ENCODE data around the gene ROBO4.

- TF ChIP-seq, protein P1, sequence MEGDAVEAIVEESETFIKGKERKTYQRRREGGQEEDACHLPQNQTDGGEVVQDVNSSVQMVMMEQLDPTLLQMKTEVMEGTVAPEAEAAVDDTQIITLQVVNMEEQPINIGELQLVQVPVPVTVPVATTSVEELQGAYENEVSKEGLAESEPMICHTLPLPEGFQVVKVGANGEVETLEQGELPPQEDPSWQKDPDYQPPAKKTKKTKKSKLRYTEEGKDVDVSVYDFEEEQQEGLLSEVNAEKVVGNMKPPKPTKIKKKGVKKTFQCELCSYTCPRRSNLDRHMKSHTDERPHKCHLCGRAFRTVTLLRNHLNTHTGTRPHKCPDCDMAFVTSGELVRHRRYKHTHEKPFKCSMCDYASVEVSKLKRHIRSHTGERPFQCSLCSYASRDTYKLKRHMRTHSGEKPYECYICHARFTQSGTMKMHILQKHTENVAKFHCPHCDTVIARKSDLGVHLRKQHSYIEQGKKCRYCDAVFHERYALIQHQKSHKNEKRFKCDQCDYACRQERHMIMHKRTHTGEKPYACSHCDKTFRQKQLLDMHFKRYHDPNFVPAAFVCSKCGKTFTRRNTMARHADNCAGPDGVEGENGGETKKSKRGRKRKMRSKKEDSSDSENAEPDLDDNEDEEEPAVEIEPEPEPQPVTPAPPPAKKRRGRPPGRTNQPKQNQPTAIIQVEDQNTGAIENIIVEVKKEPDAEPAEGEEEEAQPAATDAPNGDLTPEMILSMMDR (IDR thresholded peaks at IDR 0.05), result no peak
- peak in 1 of 2 donors; percentile 23 for TF ChIP-seq POLR2A (IDR thresholded peaks at IDR 0.05)
Observed at GRCh38 chr11:124900464-124900863, 2.8 kb upstream of the ROBO4 start.
